GM12878 (cell line): ENCODE measurements around the gene MMP27.

Experiments
- BACH1 ChIP-seq: fragments of 450-650 bp; IDR thresholded peaks from 2 replicates; pipeline ENCODE4 v1.6.1; 2017; ENCODE audit warnings: mild to moderate bottlenecking, borderline replicate concordance
- JUNB ChIP-seq: IDR thresholded peaks from 2 replicates; pipeline ENCODE4 v1.6.1; 2016; ENCODE audit warnings: antibody characterized with exemption, mild to moderate bottlenecking
- POLR2A ChIP-seq: IDR thresholded peaks from 2 replicates; pipeline ENCODE4 v1.6.1; 2011; ENCODE audit warnings: low read depth, mild to moderate bottlenecking, low read length
- TF ChIP-seq, protein P1 (sequence below), 3 experiments: IDR thresholded peaks in 2 of 3; conservative IDR thresholded peaks in 1 of 3; 2 replicates each; pipeline ENCODE4 v1.5.1; 2011; ENCODE audit warnings: low read depth in 3 of 3, low read length in 3 of 3, mild to moderate bottlenecking in 3 of 3, control low read depth in 2 of 3, moderate library complexity in 2 of 3, inconsistent platforms in 1 of 3, mixed read lengths in 1 of 3; ENCODE audit not compliant: control insufficient read depth in 2 of 3, insufficient read depth in 1 of 3; ENCODE audit errors: extremely low read depth in 1 of 3

DNA sequence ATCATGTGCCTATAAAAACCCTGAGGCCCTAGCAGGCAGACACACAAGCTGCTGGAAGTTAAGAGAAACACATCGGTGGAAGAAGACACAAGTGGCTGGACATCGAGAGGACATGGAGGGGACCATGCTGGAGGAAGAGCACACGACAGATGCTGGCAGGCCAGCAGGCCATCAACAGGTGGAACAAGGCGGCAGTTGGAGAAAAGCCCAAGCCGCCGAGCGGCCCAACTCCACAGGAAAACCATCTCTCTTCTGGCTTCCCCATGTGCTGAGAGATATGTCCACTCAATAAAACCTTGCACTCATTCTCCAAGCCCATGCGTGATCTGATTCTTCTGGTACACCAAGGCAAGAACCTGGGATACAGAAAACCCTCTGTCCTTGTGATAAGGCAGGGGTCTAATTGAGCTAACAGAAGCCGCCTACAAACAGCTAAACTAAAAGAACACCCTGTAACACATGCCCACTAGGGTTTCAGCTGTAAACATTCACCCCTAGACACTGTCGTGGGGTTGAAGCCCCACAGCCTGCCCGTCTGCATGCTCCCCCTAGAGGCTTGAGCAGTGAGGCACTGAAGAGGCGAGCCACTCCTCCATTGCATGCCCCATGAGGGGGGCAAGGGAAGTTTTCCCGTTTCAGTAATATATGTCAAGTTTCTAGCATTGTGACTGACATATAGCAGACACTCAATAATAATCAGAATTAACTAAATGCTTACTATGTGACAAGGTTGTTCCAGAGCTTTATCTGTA lies 41.4 kb downstream of the MMP27 start:
- TF ChIP-seq, protein P1, sequence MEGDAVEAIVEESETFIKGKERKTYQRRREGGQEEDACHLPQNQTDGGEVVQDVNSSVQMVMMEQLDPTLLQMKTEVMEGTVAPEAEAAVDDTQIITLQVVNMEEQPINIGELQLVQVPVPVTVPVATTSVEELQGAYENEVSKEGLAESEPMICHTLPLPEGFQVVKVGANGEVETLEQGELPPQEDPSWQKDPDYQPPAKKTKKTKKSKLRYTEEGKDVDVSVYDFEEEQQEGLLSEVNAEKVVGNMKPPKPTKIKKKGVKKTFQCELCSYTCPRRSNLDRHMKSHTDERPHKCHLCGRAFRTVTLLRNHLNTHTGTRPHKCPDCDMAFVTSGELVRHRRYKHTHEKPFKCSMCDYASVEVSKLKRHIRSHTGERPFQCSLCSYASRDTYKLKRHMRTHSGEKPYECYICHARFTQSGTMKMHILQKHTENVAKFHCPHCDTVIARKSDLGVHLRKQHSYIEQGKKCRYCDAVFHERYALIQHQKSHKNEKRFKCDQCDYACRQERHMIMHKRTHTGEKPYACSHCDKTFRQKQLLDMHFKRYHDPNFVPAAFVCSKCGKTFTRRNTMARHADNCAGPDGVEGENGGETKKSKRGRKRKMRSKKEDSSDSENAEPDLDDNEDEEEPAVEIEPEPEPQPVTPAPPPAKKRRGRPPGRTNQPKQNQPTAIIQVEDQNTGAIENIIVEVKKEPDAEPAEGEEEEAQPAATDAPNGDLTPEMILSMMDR (IDR thresholded peaks at IDR 0.05 in 2 of 3, conservative IDR thresholded peaks at IDR 0.05 in 1 of 3; ENCODE audit: control insufficient read depth in 2 of 3, extremely low read depth in 1 of 3, insufficient read depth in 1 of 3, low read depth in 3 of 3, low read length in 3 of 3), result peak; percentile 50 to 66 (median 59)
- no peak for TF ChIP-seq POLR2A
- no peak for TF ChIP-seq JUNB
- TF ChIP-seq BACH1, result no peak
